ENCODE measurements around the gene F11. TPM values are rescaled to one million over a fixed set of nuclear protein-coding genes. Genes with fewer than 3 reads are reported as not detected.
A peak's percentile ranks its signal among the peaks of the same experiment; 100 is the strongest.
"Not testable (repeated sequence)": the region's sequence is repeated elsewhere in the genome, so short reads cannot be mapped to it uniquely, and the experiment has no call there.

The F11 gene
- total RNA-seq, 1 experiment from 2014 or later, result not detected

GRCh38 chr4:186249785-186250754 lies 15.9 kb upstream of the F11 start:
- DNase-seq (ENCODE audit: low spot score), result no peak

GRCh38 chr4:186250760-186251159 lies 15.2 kb upstream of the F11 start:
- no peak for DNase-seq (ENCODE audit: low spot score)

- DNase-seq (ENCODE audit: low spot score), result no peak
Measured at GRCh38 chr4:186255122-186255521, 10.9 kb upstream of the F11 start.

- no peak for DNase-seq (ENCODE audit: low spot score)
Measured at GRCh38 chr4:186258216-186258811, 7.7 kb upstream of the F11 start.

- no peak for DNase-seq (ENCODE audit: low spot score)
Measured at GRCh38 chr4:186260117-186260503, 5.9 kb upstream of the F11 start.

GRCh38 chr4:186260504-186261448 lies 5.2 kb upstream of the F11 start:
- DNase-seq (ENCODE audit: low spot score), result no peak

- DNase-seq (ENCODE audit: low spot score), result no peak
Measured at GRCh38 chr4:186264660-186265059, 1.3 kb upstream of the F11 start.

GRCh38 chr4:186265250-186265649 lies 739 bp upstream of the F11 start:
- DNase-seq (ENCODE audit: low spot score), result not testable (repeated sequence)

GRCh38 chr4:186266729-186267456 lies 904 bp downstream of the F11 start:
- no peak for DNase-seq (ENCODE audit: low spot score)

- DNase-seq (ENCODE audit: low spot score), result no peak
Measured at GRCh38 chr4:186271081-186271678, 5.2 kb downstream of the F11 start.

GRCh38 chr4:186272699-186273391 lies 6.9 kb downstream of the F11 start:
- DNase-seq (ENCODE audit: low spot score), result no peak

GRCh38 chr4:186273392-186273789 lies 7.4 kb downstream of the F11 start:
- DNase-seq (ENCODE audit: low spot score), result not testable (repeated sequence)

GRCh38 chr4:186283311-186283710 lies 17.3 kb downstream of the F11 start:
- no peak for DNase-seq (ENCODE audit: low spot score)

GRCh38 chr4:186285147-186285546 lies 19.2 kb downstream of the F11 start:
- DNase-seq (ENCODE audit: low spot score), result no peak

GRCh38 chr4:186286581-186286980 lies 20.6 kb downstream of the F11 start:
- DNase-seq (ENCODE audit: low spot score), result no peak

- no peak for DNase-seq (ENCODE audit: low spot score)
Measured at GRCh38 chr4:186291256-186291890, 25.4 kb downstream of the F11 start.

GRCh38 chr4:186294160-186294559 lies 28.2 kb downstream of the F11 start:
- no peak for DNase-seq (ENCODE audit: low spot score)

GRCh38 chr4:186296481-186296880 lies 30.5 kb downstream of the F11 start:
- DNase-seq (ENCODE audit: low spot score), result no peak

- peak; percentile 55 for DNase-seq (ENCODE audit: low spot score)
Measured at GRCh38 chr4:186297013-186297645, 31.1 kb downstream of the F11 start.
